K562 (cell line): ENCODE data around the gene NRGN. TPM values are rescaled to one million over a fixed set of nuclear protein-coding genes. Genes with fewer than 3 reads are reported as not detected.
A peak's percentile ranks its signal among the peaks of the same experiment; 100 is the strongest.

Experiments used
- CHD4 ChIP-seq: fragments of 200-600 bp; sonication (generic); IDR thresholded peaks from 3 replicates; pipeline ENCODE4 v1.6.1; 2012; ENCODE audit warnings: low read depth, mild to moderate bottlenecking, mixed read lengths, low read length, inconsistent platforms; ENCODE audit not compliant: insufficient read depth, insufficient replicate concordance, poor library complexity, severe bottlenecking
- ELF2 ChIP-seq: fragments of 250-450 bp; sonication (Bioruptor Pico); IDR thresholded peaks from 2 replicates; pipeline ENCODE4 v1.5.0; 2021; ENCODE audit warnings: mild to moderate bottlenecking
- ETS2 ChIP-seq: IDR thresholded peaks from 2 replicates; pipeline ENCODE4 v1.6.1; 2016; ENCODE audit warnings: borderline replicate concordance, missing genetic modification characterization, mild to moderate bottlenecking, moderate library complexity, missing compliant biosample characterization; ENCODE audit not compliant: poor library complexity, severe bottlenecking
- KDM1A ChIP-seq, 2 experiments: fragments of 450-650 bp; IDR thresholded peaks; 2 replicates each; pipeline ENCODE4 v1.6.1; 2016; ENCODE audit warnings: mild to moderate bottlenecking in 2 of 2
- MTA2 ChIP-seq: fragments of 450-650 bp; IDR thresholded peaks from 2 replicates; pipeline ENCODE4 v1.6.1; 2016; ENCODE audit warnings: low read depth
- PRDM10 ChIP-seq: fragments of 450-650 bp; IDR thresholded peaks from 2 replicates; pipeline ENCODE4 v1.6.1; 2018; ENCODE audit not compliant: partially characterized antibody
- SRSF9 ChIP-seq: fragments of 200-400 bp; formaldehyde crosslinking; IDR thresholded peaks from 2 replicates; pipeline ENCODE4 v1.6.1; 2017; ENCODE audit warnings: low read depth, low read length, borderline replicate concordance
- ZBTB7A ChIP-seq: IDR thresholded peaks from 2 replicates; pipeline ENCODE4 v1.6.1; 2011; ENCODE audit warnings: low read depth, mild to moderate bottlenecking, low read length, moderate library complexity, borderline replicate concordance; ENCODE audit not compliant: control insufficient read depth
- ZNF212 ChIP-seq: fragments of 450-650 bp; formaldehyde crosslinking; IDR thresholded peaks from 2 replicates; pipeline ENCODE4 v1.4.0; 2020; ENCODE audit warnings: mild to moderate bottlenecking
- ZNF407 ChIP-seq: fragments of 450-650 bp; IDR thresholded peaks from 2 replicates; pipeline ENCODE4 v1.6.1; 2016; ENCODE audit warnings: low read depth
- polyA plus RNA-seq, 8 experiments: library from polyadenylated mRNA; depleted of rRNA in 4 of 8; stranded (reverse) in 5 of 8; unstranded in 3 of 8; fragments of >200 nt; fragmentation: Nextera tagmentation in 2 of 8; fragmentation: Illumina TruSeq in 1 of 8; extraction: Ambion mirVana in 2 of 8; extraction: Trizol in 1 of 8; gene quantifications; 2 replicates each; pipeline versions ENCODE4 v1.2.1 to v1.2.3, GENCODE V29; 2011 to 2014; ENCODE audit warnings: inconsistent platforms in 1 of 8, missing spikeins in 1 of 8
- total RNA-seq, 7 experiments: library from RNA; depleted of rRNA in 6 of 7; stranded (reverse); fragments of >200 nt in 6 of 7; fragmentation: Illumina TruSeq in 2 of 7; extraction: Trizol in 2 of 7; gene quantifications; 2 replicates each; pipeline versions ENCODE4 v1.2.1 to v1.2.3, GENCODE V29; 2011 to 2021; ENCODE audit warnings: low replicate concordance in 1 of 7
- TF ChIP-seq, protein P1 (sequence below): sonication (generic); formaldehyde crosslinking; IDR thresholded peaks from 2 replicates; pipeline ENCODE4 v1.8.0; 2022; ENCODE audit warnings: mild to moderate bottlenecking, missing genetic modification reagents

The NRGN gene
- total and polyA plus RNA-seq, 9 of the 15 experiments (the other 6 are each of a cell fraction or from before 2014, with no cell fraction given): 0.29 to 7.8 (median 3.5) TPM; not detected in 2

DNA sequence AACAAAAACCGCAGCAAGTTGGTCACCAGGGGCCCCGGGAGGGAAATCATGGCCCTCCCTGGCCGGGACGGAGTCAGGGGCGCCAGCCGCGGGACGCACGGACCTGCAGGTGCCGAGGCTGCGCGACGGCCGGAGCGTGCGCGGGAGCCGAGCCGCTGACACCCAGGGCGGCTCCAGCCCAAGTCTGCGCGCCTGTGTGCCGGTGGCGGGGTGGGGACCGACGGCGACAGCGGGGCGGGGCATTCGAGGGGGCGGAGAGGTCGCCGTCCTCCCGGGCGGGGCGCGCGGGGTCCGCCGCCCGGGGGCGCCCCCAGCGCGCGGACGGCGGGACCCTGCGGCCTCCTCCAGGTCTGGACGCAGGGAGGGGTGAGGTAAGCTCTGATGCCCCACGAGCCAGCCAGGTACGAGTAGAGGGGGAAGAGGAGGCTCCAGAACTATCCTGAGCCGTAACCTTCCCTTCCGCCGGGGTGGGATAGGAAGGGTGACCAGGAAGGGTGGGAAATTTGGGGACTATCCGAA lies 22.4 kb downstream of the NRGN start, which contains the start of gene ESAM (continued):
- TF ChIP-seq, protein P1, sequence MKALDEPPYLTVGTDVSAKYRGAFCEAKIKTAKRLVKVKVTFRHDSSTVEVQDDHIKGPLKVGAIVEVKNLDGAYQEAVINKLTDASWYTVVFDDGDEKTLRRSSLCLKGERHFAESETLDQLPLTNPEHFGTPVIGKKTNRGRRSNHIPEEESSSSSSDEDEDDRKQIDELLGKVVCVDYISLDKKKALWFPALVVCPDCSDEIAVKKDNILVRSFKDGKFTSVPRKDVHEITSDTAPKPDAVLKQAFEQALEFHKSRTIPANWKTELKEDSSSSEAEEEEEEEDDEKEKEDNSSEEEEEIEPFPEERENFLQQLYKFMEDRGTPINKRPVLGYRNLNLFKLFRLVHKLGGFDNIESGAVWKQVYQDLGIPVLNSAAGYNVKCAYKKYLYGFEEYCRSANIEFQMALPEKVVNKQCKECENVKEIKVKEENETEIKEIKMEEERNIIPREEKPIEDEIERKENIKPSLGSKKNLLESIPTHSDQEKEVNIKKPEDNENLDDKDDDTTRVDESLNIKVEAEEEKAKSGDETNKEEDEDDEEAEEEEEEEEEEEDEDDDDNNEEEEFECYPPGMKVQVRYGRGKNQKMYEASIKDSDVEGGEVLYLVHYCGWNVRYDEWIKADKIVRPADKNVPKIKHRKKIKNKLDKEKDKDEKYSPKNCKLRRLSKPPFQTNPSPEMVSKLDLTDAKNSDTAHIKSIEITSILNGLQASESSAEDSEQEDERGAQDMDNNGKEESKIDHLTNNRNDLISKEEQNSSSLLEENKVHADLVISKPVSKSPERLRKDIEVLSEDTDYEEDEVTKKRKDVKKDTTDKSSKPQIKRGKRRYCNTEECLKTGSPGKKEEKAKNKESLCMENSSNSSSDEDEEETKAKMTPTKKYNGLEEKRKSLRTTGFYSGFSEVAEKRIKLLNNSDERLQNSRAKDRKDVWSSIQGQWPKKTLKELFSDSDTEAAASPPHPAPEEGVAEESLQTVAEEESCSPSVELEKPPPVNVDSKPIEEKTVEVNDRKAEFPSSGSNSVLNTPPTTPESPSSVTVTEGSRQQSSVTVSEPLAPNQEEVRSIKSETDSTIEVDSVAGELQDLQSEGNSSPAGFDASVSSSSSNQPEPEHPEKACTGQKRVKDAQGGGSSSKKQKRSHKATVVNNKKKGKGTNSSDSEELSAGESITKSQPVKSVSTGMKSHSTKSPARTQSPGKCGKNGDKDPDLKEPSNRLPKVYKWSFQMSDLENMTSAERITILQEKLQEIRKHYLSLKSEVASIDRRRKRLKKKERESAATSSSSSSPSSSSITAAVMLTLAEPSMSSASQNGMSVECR (CRISPR knock-in tag): no peak
- TF ChIP-seq KDM1A (IDR thresholded peaks at IDR 0.05) (no peak), ZNF212 (no peak), MTA2 (no peak), ETS2 (tag) (no peak), SRSF9 (no peak), PRDM10 (peak; percentile 75), ZBTB7A (peak; percentile 86), CHD4 (no peak), ELF2 (CRISPR knock-in tag) (no peak), ZNF407 (no peak)
